Measurements from ENCODE around the gene RXRA.

The RXRA gene

GRCh38 chr9:134372581-134373267, 46.5 kb downstream of the RXRA start:
- no peak overlapping the region for H3K9ac ChIP-seq (ENCODE audit: low read length)
- H3K4me1 ChIP-seq (ENCODE audit: control insufficient read depth, low read depth, low read length) = no peaks in the 10 kb centered on the region
- no peak overlapping the region for H3K4me3 ChIP-seq (ENCODE audit: low read length)

GRCh38 chr9:134373269-134373668, 47.0 kb downstream of the RXRA start:
- no peaks in the 10 kb centered on the region for H3K27me3 ChIP-seq (ENCODE audit: control insufficient read depth, insufficient read depth, low read length)
- no peaks in the 10 kb centered on the region for H3K36me3 ChIP-seq (ENCODE audit: control insufficient read depth, low read depth, low read length)
- H3K4me1 ChIP-seq (ENCODE audit: control insufficient read depth, low read depth, low read length) = no peaks in the 10 kb centered on the region
- no peak overlapping the region for H3K27ac ChIP-seq (ENCODE audit: low read length)
- H3K9me3 ChIP-seq (ENCODE audit: control insufficient read depth, low read depth, low read length) = no peaks in the 10 kb centered on the region
- no peak overlapping the region for H3K9ac ChIP-seq (ENCODE audit: low read length)
- H3K4me3 ChIP-seq (ENCODE audit: low read length) = no peak overlapping the region

More at GRCh38 chr9:134372581-134373267, 46.5 kb downstream of the RXRA start:
- H3K36me3 ChIP-seq (ENCODE audit: control insufficient read depth, low read depth, low read length) = no peaks in the 10 kb centered on the region
- no peaks in the 10 kb centered on the region for H3K9me3 ChIP-seq (ENCODE audit: control insufficient read depth, low read depth, low read length)
- H3K27ac ChIP-seq (ENCODE audit: low read length) = no peak overlapping the region
- H3K27me3 ChIP-seq (ENCODE audit: control insufficient read depth, insufficient read depth, low read length) = no peaks in the 10 kb centered on the region

GRCh38 chr9:134373953-134374300, 47.7 kb downstream of the RXRA start:
- H3K36me3 ChIP-seq (ENCODE audit: control insufficient read depth, low read depth, low read length) = no peaks in the 10 kb centered on the region
- no peaks in the 10 kb centered on the region for H3K27me3 ChIP-seq (ENCODE audit: control insufficient read depth, insufficient read depth, low read length)
- H3K4me3 ChIP-seq (ENCODE audit: low read length) = no peak overlapping the region
- no peak overlapping the region for H3K27ac ChIP-seq (ENCODE audit: low read length)
- H3K4me1 ChIP-seq (ENCODE audit: control insufficient read depth, low read depth, low read length) = peaks cover 4% of the 10 kb centered on the region
- no peak overlapping the region for H3K9ac ChIP-seq (ENCODE audit: low read length)
- no peaks in the 10 kb centered on the region for H3K9me3 ChIP-seq (ENCODE audit: control insufficient read depth, low read depth, low read length)

- Histone ChIP-seq H3K27me3 (ENCODE audit: control insufficient read depth, insufficient read depth, low read length) (no peaks in the 10 kb centered on the region), H3K4me3 (ENCODE audit: low read length) (no peak overlapping the region), H3K36me3 (ENCODE audit: control insufficient read depth, low read depth, low read length) (no peaks in the 10 kb centered on the region), H3K4me1 (ENCODE audit: control insufficient read depth, low read depth, low read length) (peaks cover 5% of the 10 kb centered on the region), H3K9ac (ENCODE audit: low read length) (no peak overlapping the region), H3K9me3 (ENCODE audit: control insufficient read depth, low read depth, low read length) (no peaks in the 10 kb centered on the region), H3K27ac (ENCODE audit: low read length) (no peak overlapping the region)
Observed at GRCh38 chr9:134374301-134375010, 48.2 kb downstream of the RXRA start.

- H3K27ac ChIP-seq (ENCODE audit: low read length) = no peak overlapping the region
- no peak overlapping the region for H3K9ac ChIP-seq (ENCODE audit: low read length)
- H3K4me3 ChIP-seq (ENCODE audit: low read length) = no peak overlapping the region
- no peaks in the 10 kb centered on the region for H3K27me3 ChIP-seq (ENCODE audit: control insufficient read depth, insufficient read depth, low read length)
- no peaks in the 10 kb centered on the region for H3K9me3 ChIP-seq (ENCODE audit: control insufficient read depth, low read depth, low read length)
- H3K4me1 ChIP-seq (ENCODE audit: control insufficient read depth, low read depth, low read length) = peaks cover 5% of the 10 kb centered on the region
- H3K36me3 ChIP-seq (ENCODE audit: control insufficient read depth, low read depth, low read length) = no peaks in the 10 kb centered on the region
Observed at GRCh38 chr9:134375011-134375390, 48.7 kb downstream of the RXRA start.

- H3K27ac ChIP-seq (ENCODE audit: low read length) = no peak overlapping the region
- H3K9ac ChIP-seq (ENCODE audit: low read length) = no peak overlapping the region
- no peaks in the 10 kb centered on the region for H3K9me3 ChIP-seq (ENCODE audit: control insufficient read depth, low read depth, low read length)
- no peak overlapping the region for H3K4me3 ChIP-seq (ENCODE audit: low read length)
- H3K36me3 ChIP-seq (ENCODE audit: control insufficient read depth, low read depth, low read length) = no peaks in the 10 kb centered on the region
- no peaks in the 10 kb centered on the region for H3K27me3 ChIP-seq (ENCODE audit: control insufficient read depth, insufficient read depth, low read length)
- H3K4me1 ChIP-seq (ENCODE audit: control insufficient read depth, low read depth, low read length) = peaks cover 5% of the 10 kb centered on the region
Observed at GRCh38 chr9:134375430-134376385, 49.5 kb downstream of the RXRA start.

- H3K4me3 ChIP-seq (ENCODE audit: low read length) = no peak overlapping the region
- no peak overlapping the region for H3K9ac ChIP-seq (ENCODE audit: low read length)
- no peak overlapping the region for H3K27ac ChIP-seq (ENCODE audit: low read length)
- no peaks in the 10 kb centered on the region for H3K27me3 ChIP-seq (ENCODE audit: control insufficient read depth, insufficient read depth, low read length)
- peaks cover 5% of the 10 kb centered on the region for H3K4me1 ChIP-seq (ENCODE audit: control insufficient read depth, low read depth, low read length)
- H3K9me3 ChIP-seq (ENCODE audit: control insufficient read depth, low read depth, low read length) = no peaks in the 10 kb centered on the region
- H3K36me3 ChIP-seq (ENCODE audit: control insufficient read depth, low read depth, low read length) = no peaks in the 10 kb centered on the region
Observed at GRCh38 chr9:134376386-134377142, 50.3 kb downstream of the RXRA start.

- no peaks in the 10 kb centered on the region for H3K36me3 ChIP-seq (ENCODE audit: control insufficient read depth, low read depth, low read length)
- H3K9ac ChIP-seq (ENCODE audit: low read length) = no peak overlapping the region
- no peaks in the 10 kb centered on the region for H3K9me3 ChIP-seq (ENCODE audit: control insufficient read depth, low read depth, low read length)
- H3K27ac ChIP-seq (ENCODE audit: low read length) = no peak overlapping the region
- no peaks in the 10 kb centered on the region for H3K27me3 ChIP-seq (ENCODE audit: control insufficient read depth, insufficient read depth, low read length)
- peaks cover 5% of the 10 kb centered on the region for H3K4me1 ChIP-seq (ENCODE audit: control insufficient read depth, low read depth, low read length)
- H3K4me3 ChIP-seq (ENCODE audit: low read length) = no peak overlapping the region
Observed at GRCh38 chr9:134377143-134377484, 50.9 kb downstream of the RXRA start.

- H3K9ac ChIP-seq (ENCODE audit: low read length) = no peak overlapping the region
- H3K36me3 ChIP-seq (ENCODE audit: control insufficient read depth, low read depth, low read length) = no peaks in the 10 kb centered on the region
- H3K27me3 ChIP-seq (ENCODE audit: control insufficient read depth, insufficient read depth, low read length) = no peaks in the 10 kb centered on the region
- no peak overlapping the region for H3K27ac ChIP-seq (ENCODE audit: low read length)
- no peaks in the 10 kb centered on the region for H3K9me3 ChIP-seq (ENCODE audit: control insufficient read depth, low read depth, low read length)
- peaks cover 5% of the 10 kb centered on the region for H3K4me1 ChIP-seq (ENCODE audit: control insufficient read depth, low read depth, low read length)
- no peak overlapping the region for H3K4me3 ChIP-seq (ENCODE audit: low read length)
Observed at GRCh38 chr9:134377976-134378375, 51.7 kb downstream of the RXRA start.

GRCh38 chr9:134378901-134379338, 52.7 kb downstream of the RXRA start:
- Histone ChIP-seq H3K27ac (ENCODE audit: low read length) (no peak overlapping the region), H3K4me1 (ENCODE audit: control insufficient read depth, low read depth, low read length) (peaks cover 5% of the 10 kb centered on the region), H3K9ac (ENCODE audit: low read length) (no peak overlapping the region)

GRCh38 chr9:134379831-134380365, 53.6 kb downstream of the RXRA start:
- peaks cover 5% of the 10 kb centered on the region for H3K4me1 ChIP-seq (ENCODE audit: control insufficient read depth, low read depth, low read length)
- H3K36me3 ChIP-seq (ENCODE audit: control insufficient read depth, low read depth, low read length) = no peaks in the 10 kb centered on the region
- no peaks in the 10 kb centered on the region for H3K9me3 ChIP-seq (ENCODE audit: control insufficient read depth, low read depth, low read length)
- H3K27me3 ChIP-seq (ENCODE audit: control insufficient read depth, insufficient read depth, low read length) = no peaks in the 10 kb centered on the region
- no peak overlapping the region for H3K9ac ChIP-seq (ENCODE audit: low read length)
- no peak overlapping the region for H3K27ac ChIP-seq (ENCODE audit: low read length)
- no peak overlapping the region for H3K4me3 ChIP-seq (ENCODE audit: low read length)

More at GRCh38 chr9:134378901-134379338, 52.7 kb downstream of the RXRA start:
- H3K4me3 ChIP-seq (ENCODE audit: low read length) = no peak overlapping the region
- no peaks in the 10 kb centered on the region for H3K36me3 ChIP-seq (ENCODE audit: control insufficient read depth, low read depth, low read length)
- H3K9me3 ChIP-seq (ENCODE audit: control insufficient read depth, low read depth, low read length) = no peaks in the 10 kb centered on the region
- H3K27me3 ChIP-seq (ENCODE audit: control insufficient read depth, insufficient read depth, low read length) = no peaks in the 10 kb centered on the region

Measured in iPS-18a (cell line).